Activated CD4-positive, alpha-beta T cell treated with anti-CD3 and anti-CD28 coated beads, Interleukin-10, Interleukin-2, amounts not matched to agents 100 ng/mL and 50 ng/mL, durations not matched to agents 16 hours and 8 hours (primary cell): ENCODE data around the gene TP53AIP1.
A peak's percentile ranks its signal among the peaks of the same experiment; 100 is the strongest.

Experiments
- DNase-seq: peaks from one replicate; pipeline ENCODE4 v3.0.0-alpha.2; 2020

TP53AIP1 gene

GRCh38 chr11:128904656-128905344 lies 37.9 kb downstream of the TP53AIP1 start:
- DNase-seq, result no peak

- no peak for DNase-seq
These were observed 38.4 kb downstream of the TP53AIP1 start for GRCh38 chr11:128904303-128904655.

- DNase-seq, result no peak
These were observed 39.2 kb downstream of the TP53AIP1 start for GRCh38 chr11:128903248-128904061.

- no peak for DNase-seq
These were observed 40.1 kb downstream of the TP53AIP1 start for GRCh38 chr11:128902515-128903066.

- no peak for DNase-seq
These were observed 40.8 kb downstream of the TP53AIP1 start for GRCh38 chr11:128901653-128902514.

- no peak for DNase-seq
These were observed 42.2 kb downstream of the TP53AIP1 start for GRCh38 chr11:128900468-128900867.

- no peak for DNase-seq
These were observed 43.9 kb downstream of the TP53AIP1 start for GRCh38 chr11:128898580-128899344.

- DNase-seq, result no peak
These were observed 44.8 kb downstream of the TP53AIP1 start for GRCh38 chr11:128897826-128898225.

- DNase-seq, result no peak
These were observed 46.3 kb downstream of the TP53AIP1 start for GRCh38 chr11:128896356-128896755.

- no peak for DNase-seq
These were observed 47.1 kb downstream of the TP53AIP1 start for GRCh38 chr11:128895526-128895925.

- DNase-seq, result no peak
These were observed 48.0 kb downstream of the TP53AIP1 start for GRCh38 chr11:128894685-128895084.

- DNase-seq, result no peak
These were observed 48.4 kb downstream of the TP53AIP1 start for GRCh38 chr11:128894286-128894681.

GRCh38 chr11:128893578-128894285 lies 48.9 kb downstream of the TP53AIP1 start:
- DNase-seq, result peak; percentile 11

- DNase-seq, result no peak
These were observed 49.7 kb downstream of the TP53AIP1 start for GRCh38 chr11:128892866-128893565.

GRCh38 chr11:128891913-128892398 lies 50.7 kb downstream of the TP53AIP1 start:
- no peak for DNase-seq

GRCh38 chr11:128890543-128891368 lies 51.9 kb downstream of the TP53AIP1 start, which contains the start of gene KCNJ5:
TSS of gene KCNJ5 (plus strand) at chr11:128891356. CDS start at chr11:128911274, 19,918 bp downstream.
- DNase-seq, result no peak

- DNase-seq, result no peak
These were observed 52.5 kb downstream of the TP53AIP1 start for GRCh38 chr11:128890216-128890542.

GRCh38 chr11:128889657-128890213 lies 52.9 kb downstream of the TP53AIP1 start:
- DNase-seq, result no peak
